HepG2 (cell line): ENCODE data around the gene ETFRF1. TPM values are rescaled to one million over a fixed set of nuclear protein-coding genes. Genes with fewer than 3 reads are reported as not detected.
A peak's percentile ranks its signal among the peaks of the same experiment; 100 is the strongest.

ENCODE experiments used
- NFE2L1 ChIP-seq: sonication (generic); formaldehyde crosslinking; IDR thresholded peaks from 2 replicates; pipeline ENCODE4 v1.4.0; 2020; ENCODE audit warnings: missing genetic modification reagents, mild to moderate bottlenecking, borderline replicate concordance
- NFRKB ChIP-seq: fragments of 450-650 bp; IDR thresholded peaks from 2 replicates; pipeline ENCODE4 v1.6.1; 2017
- RCOR2 ChIP-seq: IDR thresholded peaks from 2 replicates; pipeline ENCODE4 v1.6.1; 2016; ENCODE audit warnings: missing biosample characterization, missing genetic modification reagents
- SMARCC2 ChIP-seq: fragments of 450-650 bp; IDR thresholded peaks from 2 replicates; pipeline ENCODE4 v1.6.1; 2017; ENCODE audit warnings: antibody characterized with exemption, mild to moderate bottlenecking
- SOX5 ChIP-seq: IDR thresholded peaks from 2 replicates; pipeline ENCODE4 v1.6.1; 2016; ENCODE audit warnings: borderline replicate concordance
- SPEN ChIP-seq: sonication (generic); formaldehyde crosslinking; IDR thresholded peaks from 2 replicates; pipeline ENCODE4 v1.5.1; 2020; ENCODE audit warnings: low read depth, mild to moderate bottlenecking, missing genetic modification reagents
- TBL1XR1 ChIP-seq: fragments of 150-350 bp; IDR thresholded peaks from 2 replicates; pipeline ENCODE4 v1.6.1; 2014; ENCODE audit warnings: borderline replicate concordance, low read length; ENCODE audit not compliant: partially characterized antibody
- TBX2 ChIP-seq: sonication (generic); formaldehyde crosslinking; IDR thresholded peaks from 2 replicates; pipeline ENCODE4 v1.5.0; 2020; ENCODE audit warnings: missing genetic modification reagents, mild to moderate bottlenecking, borderline replicate concordance
- U2AF2 ChIP-seq: fragments of 200-400 bp; formaldehyde crosslinking; IDR thresholded peaks from 2 replicates; pipeline ENCODE4 v1.6.1; 2017; ENCODE audit warnings: low read depth, mild to moderate bottlenecking, low read length
- ZFP37 ChIP-seq: sonication (generic); formaldehyde crosslinking; IDR thresholded peaks from 2 replicates; pipeline ENCODE4 v1.4.0; 2020; ENCODE audit warnings: missing genetic modification reagents, borderline replicate concordance
- ZMYM3 ChIP-seq: sonication (generic); formaldehyde crosslinking; IDR thresholded peaks from 2 replicates; pipeline ENCODE4 v1.5.1; 2020; ENCODE audit warnings: mild to moderate bottlenecking, missing genetic modification reagents
- ZNF225 ChIP-seq: sonication (generic); formaldehyde crosslinking; IDR thresholded peaks from 2 replicates; pipeline ENCODE4 v1.4.0; 2020; ENCODE audit warnings: mild to moderate bottlenecking, missing genetic modification reagents
- ZNF382 ChIP-seq: sonication (generic); formaldehyde crosslinking; IDR thresholded peaks from 2 replicates; pipeline ENCODE4 v1.5.0; 2020; ENCODE audit warnings: missing genetic modification reagents, mild to moderate bottlenecking, borderline replicate concordance
- ZNF615 ChIP-seq: sonication (generic); formaldehyde crosslinking; IDR thresholded peaks from 2 replicates; pipeline ENCODE4 v1.5.0; 2020; ENCODE audit warnings: mild to moderate bottlenecking, missing genetic modification reagents, borderline replicate concordance
- ZNF841 ChIP-seq: sonication (generic); formaldehyde crosslinking; IDR thresholded peaks from 2 replicates; pipeline ENCODE4 v1.8.1; 2023; ENCODE audit warnings: missing genetic modification reagents, borderline replicate concordance
- polyA plus RNA-seq, 8 experiments: library from polyadenylated mRNA; depleted of rRNA in 3 of 8; stranded (reverse) in 7 of 8; unstranded in 1 of 8; fragments of >200 nt; fragmentation: Illumina TruSeq in 4 of 8; extraction: Trizol in 4 of 8; gene quantifications; 2 replicates each; pipeline versions ENCODE4 v1.2.1 to v1.2.3, GENCODE V29; 2011 to 2016; ENCODE audit warnings: low read depth in 4 of 8, missing spikeins in 1 of 8, mixed read lengths in 1 of 8; ENCODE audit not compliant: insufficient read depth in 1 of 8
- total RNA-seq, 5 experiments: library from RNA; depleted of rRNA; stranded (reverse); fragments of >200 nt; fragmentation: Illumina TruSeq; extraction: Trizol; gene quantifications; 2 replicates each; pipeline ENCODE4 v1.2.3, GENCODE V29; 2016; ENCODE audit warnings: low read depth in 1 of 5
- TF ChIP-seq, protein P1 (sequence below): sonication (generic); formaldehyde crosslinking; IDR thresholded peaks from 2 replicates; pipeline ENCODE4 v1.9.0; 2021; ENCODE audit warnings: missing genetic modification reagents, mild to moderate bottlenecking, borderline replicate concordance
- TF ChIP-seq, protein P2 (sequence below): IDR thresholded peaks from 2 replicates; pipeline ENCODE4 v1.6.1; 2016; ENCODE audit warnings: low read depth, borderline replicate concordance
- TF ChIP-seq, protein P3 (sequence below): IDR thresholded peaks from 2 replicates; pipeline ENCODE4 v1.6.1; 2016; ENCODE audit warnings: missing compliant biosample characterization, missing genetic modification reagents, borderline replicate concordance
- TF ChIP-seq, protein P4 (sequence below): sonication (generic); formaldehyde crosslinking; IDR thresholded peaks from 2 replicates; pipeline ENCODE4 v1.4.0; 2020; ENCODE audit warnings: mild to moderate bottlenecking, missing genetic modification reagents
- TF ChIP-seq, protein P5 (sequence below): sonication (generic); formaldehyde crosslinking; IDR thresholded peaks from 2 replicates; pipeline ENCODE4 v1.9.0; 2021; ENCODE audit warnings: missing genetic modification reagents, mild to moderate bottlenecking, borderline replicate concordance
- TF ChIP-seq, protein P6 (sequence below): IDR thresholded peaks from 2 replicates; pipeline ENCODE4 v1.6.1; 2012; ENCODE audit warnings: low read length, improper control_type of control experiment

ETFRF1 gene
- total and polyA plus RNA-seq, 2 of the 13 experiments (the other 11 are each of a cell fraction or from before 2014, with no cell fraction given) = 6.8 to 7.0 TPM

DNA sequence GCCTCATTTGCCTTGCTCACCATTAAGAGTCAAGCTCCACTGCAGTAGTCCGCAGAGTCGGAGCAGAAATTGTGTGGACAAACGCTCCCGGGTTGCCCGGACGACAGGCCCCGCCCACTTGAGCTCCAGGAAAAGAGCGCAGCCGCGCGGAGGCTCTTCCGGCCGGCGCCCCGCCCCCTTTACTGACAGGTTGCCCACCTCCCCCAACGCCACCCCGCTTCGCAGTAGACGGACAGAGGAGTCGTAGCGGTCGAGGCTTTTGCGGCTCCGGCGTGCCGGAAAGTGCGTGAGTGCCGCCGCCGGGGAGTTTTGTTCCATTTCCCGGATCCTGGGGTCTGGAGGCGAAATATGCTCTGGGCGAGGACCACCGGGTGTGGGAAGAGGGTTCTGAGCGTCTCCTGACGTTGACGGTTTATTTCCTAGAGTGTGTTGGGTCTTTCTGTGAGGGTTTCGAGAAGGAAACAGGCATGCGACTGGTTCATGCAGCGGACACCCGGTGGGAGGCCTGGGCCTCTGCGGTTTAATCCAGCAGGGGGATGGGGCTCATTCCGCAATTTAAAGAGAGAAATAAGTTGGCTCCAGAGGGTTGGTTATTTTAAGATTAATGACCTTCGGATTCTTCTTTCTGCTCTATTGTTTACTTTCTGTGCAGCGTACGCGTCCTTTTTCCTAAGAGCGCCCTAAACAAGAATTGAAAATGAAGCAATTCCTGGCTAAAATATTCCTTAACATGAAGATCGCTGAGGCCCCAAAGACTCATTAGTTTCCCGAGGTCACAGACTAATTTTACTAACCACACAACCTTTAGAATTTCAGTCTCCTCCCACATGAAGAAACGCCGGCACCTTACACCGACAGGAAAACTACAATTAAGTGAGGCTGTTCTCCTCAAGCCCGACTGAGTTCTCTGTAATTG is at the start of gene ETFRF1, which contains the start of gene DNAI7 (continued):
- TF ChIP-seq, protein P1, sequence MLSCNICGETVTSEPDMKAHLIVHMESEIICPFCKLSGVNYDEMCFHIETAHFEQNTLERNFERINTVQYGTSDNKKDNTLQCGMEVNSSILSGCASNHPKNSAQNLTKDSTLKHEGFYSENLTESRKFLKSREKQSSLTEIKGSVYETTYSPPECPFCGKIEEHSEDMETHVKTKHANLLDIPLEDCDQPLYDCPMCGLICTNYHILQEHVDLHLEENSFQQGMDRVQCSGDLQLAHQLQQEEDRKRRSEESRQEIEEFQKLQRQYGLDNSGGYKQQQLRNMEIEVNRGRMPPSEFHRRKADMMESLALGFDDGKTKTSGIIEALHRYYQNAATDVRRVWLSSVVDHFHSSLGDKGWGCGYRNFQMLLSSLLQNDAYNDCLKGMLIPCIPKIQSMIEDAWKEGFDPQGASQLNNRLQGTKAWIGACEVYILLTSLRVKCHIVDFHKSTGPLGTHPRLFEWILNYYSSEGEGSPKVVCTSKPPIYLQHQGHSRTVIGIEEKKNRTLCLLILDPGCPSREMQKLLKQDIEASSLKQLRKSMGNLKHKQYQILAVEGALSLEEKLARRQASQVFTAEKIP (CRISPR knock-in tag) = no peak
- TF ChIP-seq ZNF382 (CRISPR knock-in tag) = no peak
- TF ChIP-seq, protein P2, sequence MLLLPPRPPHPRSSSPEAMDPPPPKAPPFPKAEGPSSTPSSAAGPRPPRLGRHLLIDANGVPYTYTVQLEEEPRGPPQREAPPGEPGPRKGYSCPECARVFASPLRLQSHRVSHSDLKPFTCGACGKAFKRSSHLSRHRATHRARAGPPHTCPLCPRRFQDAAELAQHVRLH (CRISPR knock-in tag) = no peak
- peak; percentile 4; the same call in 1 of the 2 replicates for TF ChIP-seq SOX5
- peak; percentile 89; the same call in 1 of the 2 replicates for TF ChIP-seq U2AF2
- TF ChIP-seq, protein P3, sequence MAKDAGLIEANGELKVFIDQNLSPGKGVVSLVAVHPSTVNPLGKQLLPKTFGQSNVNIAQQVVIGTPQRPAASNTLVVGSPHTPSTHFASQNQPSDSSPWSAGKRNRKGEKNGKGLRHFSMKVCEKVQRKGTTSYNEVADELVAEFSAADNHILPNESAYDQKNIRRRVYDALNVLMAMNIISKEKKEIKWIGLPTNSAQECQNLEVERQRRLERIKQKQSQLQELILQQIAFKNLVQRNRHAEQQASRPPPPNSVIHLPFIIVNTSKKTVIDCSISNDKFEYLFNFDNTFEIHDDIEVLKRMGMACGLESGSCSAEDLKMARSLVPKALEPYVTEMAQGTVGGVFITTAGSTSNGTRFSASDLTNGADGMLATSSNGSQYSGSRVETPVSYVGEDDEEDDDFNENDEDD (CRISPR knock-in tag) = peak; percentile 18; the same call in 1 of the 2 replicates
- TF ChIP-seq TBX2 (CRISPR knock-in tag) = peak; percentile 73; the same call in 1 of the 2 replicates
- no peak for TF ChIP-seq NFE2L1 (CRISPR knock-in tag)
- no peak for TF ChIP-seq NFRKB
- TF ChIP-seq ZNF615 = no peak
- TF ChIP-seq, protein P4, sequence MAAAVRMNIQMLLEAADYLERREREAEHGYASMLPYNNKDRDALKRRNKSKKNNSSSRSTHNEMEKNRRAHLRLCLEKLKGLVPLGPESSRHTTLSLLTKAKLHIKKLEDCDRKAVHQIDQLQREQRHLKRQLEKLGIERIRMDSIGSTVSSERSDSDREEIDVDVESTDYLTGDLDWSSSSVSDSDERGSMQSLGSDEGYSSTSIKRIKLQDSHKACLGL (CRISPR knock-in tag) = no peak
- no peak for TF ChIP-seq SMARCC2
- 0 out of 2 replicates have a peak, but pooled peaks have one; percentile 28 for TF ChIP-seq ZFP37
- TF ChIP-seq TBL1XR1 = peak; percentile 45
- peak; percentile 65 for TF ChIP-seq SPEN (CRISPR knock-in tag)
- TF ChIP-seq RCOR2 (CRISPR knock-in tag) = no peak
- TF ChIP-seq ZNF225 = no peak
- TF ChIP-seq, protein P5, sequence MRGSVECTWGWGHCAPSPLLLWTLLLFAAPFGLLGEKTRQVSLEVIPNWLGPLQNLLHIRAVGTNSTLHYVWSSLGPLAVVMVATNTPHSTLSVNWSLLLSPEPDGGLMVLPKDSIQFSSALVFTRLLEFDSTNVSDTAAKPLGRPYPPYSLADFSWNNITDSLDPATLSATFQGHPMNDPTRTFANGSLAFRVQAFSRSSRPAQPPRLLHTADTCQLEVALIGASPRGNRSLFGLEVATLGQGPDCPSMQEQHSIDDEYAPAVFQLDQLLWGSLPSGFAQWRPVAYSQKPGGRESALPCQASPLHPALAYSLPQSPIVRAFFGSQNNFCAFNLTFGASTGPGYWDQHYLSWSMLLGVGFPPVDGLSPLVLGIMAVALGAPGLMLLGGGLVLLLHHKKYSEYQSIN (CRISPR knock-in tag) = no peak
- TF ChIP-seq ZNF841 (CRISPR knock-in tag) = no peak
- TF ChIP-seq, protein P6, sequence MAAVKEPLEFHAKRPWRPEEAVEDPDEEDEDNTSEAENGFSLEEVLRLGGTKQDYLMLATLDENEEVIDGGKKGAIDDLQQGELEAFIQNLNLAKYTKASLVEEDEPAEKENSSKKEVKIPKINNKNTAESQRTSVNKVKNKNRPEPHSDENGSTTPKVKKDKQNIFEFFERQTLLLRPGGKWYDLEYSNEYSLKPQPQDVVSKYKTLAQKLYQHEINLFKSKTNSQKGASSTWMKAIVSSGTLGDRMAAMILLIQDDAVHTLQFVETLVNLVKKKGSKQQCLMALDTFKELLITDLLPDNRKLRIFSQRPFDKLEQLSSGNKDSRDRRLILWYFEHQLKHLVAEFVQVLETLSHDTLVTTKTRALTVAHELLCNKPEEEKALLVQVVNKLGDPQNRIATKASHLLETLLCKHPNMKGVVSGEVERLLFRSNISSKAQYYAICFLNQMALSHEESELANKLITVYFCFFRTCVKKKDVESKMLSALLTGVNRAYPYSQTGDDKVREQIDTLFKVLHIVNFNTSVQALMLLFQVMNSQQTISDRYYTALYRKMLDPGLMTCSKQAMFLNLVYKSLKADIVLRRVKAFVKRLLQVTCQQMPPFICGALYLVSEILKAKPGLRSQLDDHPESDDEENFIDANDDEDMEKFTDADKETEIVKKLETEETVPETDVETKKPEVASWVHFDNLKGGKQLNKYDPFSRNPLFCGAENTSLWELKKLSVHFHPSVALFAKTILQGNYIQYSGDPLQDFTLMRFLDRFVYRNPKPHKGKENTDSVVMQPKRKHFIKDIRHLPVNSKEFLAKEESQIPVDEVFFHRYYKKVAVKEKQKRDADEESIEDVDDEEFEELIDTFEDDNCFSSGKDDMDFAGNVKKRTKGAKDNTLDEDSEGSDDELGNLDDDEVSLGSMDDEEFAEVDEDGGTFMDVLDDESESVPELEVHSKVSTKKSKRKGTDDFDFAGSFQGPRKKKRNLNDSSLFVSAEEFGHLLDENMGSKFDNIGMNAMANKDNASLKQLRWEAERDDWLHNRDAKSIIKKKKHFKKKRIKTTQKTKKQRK = no peak
- TF ChIP-seq ZMYM3 (CRISPR knock-in tag) = peak; percentile 37; the same call in 1 of the 2 replicates
